Measurements from ENCODE around the gene RBM23. TPM values are rescaled to one million over a fixed set of nuclear protein-coding genes. Genes with fewer than 3 reads are reported as not detected.
"Not testable (repeated sequence)": the region's sequence is repeated elsewhere in the genome, so short reads cannot be mapped to it uniquely, and the experiment has no call there.

Gene RBM23
- total RNA-seq, result 50.2 TPM

- DNase-seq, result peak; percentile 100
Observed at GRCh38 chr14:22918804-22919600, at the start of gene RBM23. TSS of gene RBM23 (minus strand) at chr14:22919149.

GRCh38 chr14:22966783-22967269, 47.9 kb upstream of the RBM23 start:
- no peak for DNase-seq

- not testable (repeated sequence) for DNase-seq
Observed at GRCh38 chr14:22965916-22966782, 47.2 kb upstream of the RBM23 start.

- no peak for DNase-seq
Observed at GRCh38 chr14:22962061-22962676, 43.2 kb upstream of the RBM23 start.

- no peak for DNase-seq
Observed at GRCh38 chr14:22955702-22956569, 37.0 kb upstream of the RBM23 start.

GRCh38 chr14:22952418-22952817, 33.5 kb upstream of the RBM23 start:
- no peak for DNase-seq

GRCh38 chr14:22951795-22952194, 32.8 kb upstream of the RBM23 start:
- DNase-seq, result not testable (repeated sequence)

GRCh38 chr14:22945642-22946041, 26.7 kb upstream of the RBM23 start:
- no peak for DNase-seq

- DNase-seq, result no peak
Observed at GRCh38 chr14:22939684-22940083, 20.7 kb upstream of the RBM23 start.

- DNase-seq, result no peak
Observed at GRCh38 chr14:22935156-22935555, 16.2 kb upstream of the RBM23 start.

GRCh38 chr14:22932146-22932545, 13.2 kb upstream of the RBM23 start:
- no peak for DNase-seq

GRCh38 chr14:22929961-22930364, 11.0 kb upstream of the RBM23 start:
- no peak for DNase-seq

GRCh38 chr14:22929104-22929960, 10.4 kb upstream of the RBM23 start, which contains the start of gene PRMT5:
TSS of gene PRMT5 (minus strand) at chr14:22929376. CDS start at chr14:22929361, 15 bp downstream.
- peak; percentile 100 for DNase-seq

GRCh38 chr14:22928237-22929103, 9.5 kb upstream of the RBM23 start:
- no peak for DNase-seq

- no peak for DNase-seq
Observed at GRCh38 chr14:22926316-22926715, 7.4 kb upstream of the RBM23 start.

GRCh38 chr14:22925513-22925912, 6.6 kb upstream of the RBM23 start:
- DNase-seq, result no peak

- no peak for DNase-seq
Observed at GRCh38 chr14:22923746-22924145, 4.8 kb upstream of the RBM23 start.

GRCh38 chr14:22922294-22922693, 3.3 kb upstream of the RBM23 start:
- no peak for DNase-seq

- DNase-seq, result no peak
Observed at GRCh38 chr14:22920697-22921096, 1.7 kb upstream of the RBM23 start.

GRCh38 chr14:22919601-22919921, 612 bp upstream of the RBM23 start:
- no peak for DNase-seq

Measured in skin of body (tissue), 2 donors.